ENCODE results near the gene SYNGR1.

SYNGR1 gene

DNA sequence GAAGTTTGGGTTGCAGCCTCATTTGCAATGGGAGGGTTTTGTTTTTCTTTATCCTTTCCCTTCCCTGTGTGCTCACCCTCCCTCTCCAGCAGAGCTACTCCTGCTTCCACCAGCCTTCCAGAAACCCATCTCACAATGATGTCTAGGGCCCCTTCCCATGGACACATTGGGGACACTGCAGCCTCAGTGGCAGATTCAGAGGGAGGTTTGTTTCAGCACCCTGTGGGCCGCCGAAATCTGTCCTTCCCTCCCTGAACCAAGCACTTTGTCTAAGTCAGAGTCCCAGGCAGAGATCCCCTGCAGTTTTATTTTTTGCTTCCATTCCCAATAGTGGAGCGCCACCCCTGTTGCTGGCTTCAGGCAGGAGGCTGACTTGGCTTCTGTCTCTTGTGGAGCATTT lies 8.6 kb upstream of the SYNGR1 start:
- TF ChIP-seq Cebpa-rat (IDR thresholded peaks at IDR 0.05) = no peak

DNA sequence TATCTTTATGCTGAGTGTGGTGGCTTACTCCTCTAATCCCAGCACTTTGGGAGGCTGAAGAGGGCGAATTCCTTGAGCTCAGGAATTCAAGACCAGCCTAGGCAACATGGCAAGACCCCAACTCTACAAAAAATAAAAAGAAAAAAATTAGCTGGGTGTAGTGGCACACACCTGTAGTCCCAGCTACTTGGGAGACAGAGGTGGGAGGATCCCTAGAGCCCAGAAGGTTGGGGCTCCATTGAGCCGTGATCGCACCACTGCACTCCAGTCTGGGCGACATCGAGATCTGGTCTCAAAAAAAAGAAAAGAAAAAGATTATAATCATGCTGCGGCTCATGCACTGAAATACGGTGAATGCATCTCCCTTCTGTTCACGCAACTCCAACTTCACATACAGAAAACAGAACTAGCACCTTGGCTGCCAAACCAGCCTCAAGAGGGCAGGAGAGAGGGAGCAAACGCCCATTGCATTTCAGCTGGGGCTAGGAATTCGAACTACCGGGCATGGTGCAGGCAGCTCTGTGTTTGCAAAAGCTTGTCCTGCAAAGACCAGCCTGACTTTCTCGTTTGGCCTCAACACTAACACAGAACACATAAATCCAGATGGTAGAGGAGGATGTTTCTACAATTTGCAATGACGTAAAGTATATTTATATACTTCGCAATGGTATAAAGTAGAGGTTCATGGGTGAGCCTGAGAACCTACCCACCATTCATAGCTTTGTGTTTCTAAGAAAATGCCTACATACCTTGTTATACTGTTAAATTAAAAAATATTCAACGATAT lies 6.3 kb upstream of the SYNGR1 start:
- Histone ChIP-seq H3K4me2 (peak overlapping the region in 3 of 11 experiments; percentile 18 to 25 (median 22); a peak in 1 of 22 replicates), H3K4me1 (peaks cover 0 to 25% (median 20%) of the 10 kb centered on the region in 10 experiments; a peak in 17 of 20 replicates), H3K9me3 (replicated peaks in 1 of 11) (no peaks in the 10 kb centered on the region), H3K27ac (no peak overlapping the region), H3K27me3 (no peaks in the 10 kb centered on the region), H4K20me1 (no peaks in the 10 kb centered on the region), H3K36me3 (no peaks in the 10 kb centered on the region), H3K9ac (no peak overlapping the region), H3K4me3 (no peak overlapping the region)
- no peak for TF ChIP-seq Cebpa-rat (IDR thresholded peaks at IDR 0.05)

More for the DNA sequence above, 8.6 kb upstream of the SYNGR1 start:
- H3K9ac ChIP-seq = no peak overlapping the region
- H3K4me2 ChIP-seq = no peak overlapping the region
- no peaks in the 10 kb centered on the region for H4K20me1 ChIP-seq
- no peaks in the 10 kb centered on the region for H3K9me3 ChIP-seq (replicated peaks in 1 of 11)
- peaks cover 0 to 11% (median 5%) of the 10 kb centered on the region in 10 experiments; a peak in 9 of 20 replicates for H3K4me1 ChIP-seq
- no peaks in the 10 kb centered on the region for H3K36me3 ChIP-seq
- no peak overlapping the region for H3K27ac ChIP-seq
- H3K27me3 ChIP-seq = no peaks in the 10 kb centered on the region
- no peak overlapping the region for H3K4me3 ChIP-seq

DNA sequence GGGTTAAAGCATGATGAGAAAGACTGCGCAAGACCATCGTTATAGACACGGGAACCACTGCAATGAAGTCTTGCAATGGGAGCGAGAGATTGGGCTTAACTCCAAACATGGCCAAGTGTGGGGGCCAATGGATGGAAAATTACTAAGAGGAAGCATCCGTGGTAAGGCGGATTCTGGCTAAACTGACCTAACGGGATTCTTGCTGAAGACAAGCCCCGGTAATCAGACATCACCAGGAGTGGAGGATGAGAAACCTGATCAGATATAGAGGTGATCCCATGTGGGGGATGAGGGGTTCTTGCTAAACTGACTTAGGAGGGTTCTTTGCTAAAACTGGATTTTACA lies 5.8 kb upstream of the SYNGR1 start:
- TF ChIP-seq Cebpa-rat (IDR thresholded peaks at IDR 0.05) = no peak
- peaks cover 5 to 31% (median 26%) of the 10 kb centered on the region in 10 experiments for H3K4me1 ChIP-seq
- H3K27ac ChIP-seq = no peak overlapping the region
- H3K9ac ChIP-seq = no peak overlapping the region
- no peaks in the 10 kb centered on the region for H3K36me3 ChIP-seq
- H3K9me3 ChIP-seq (replicated peaks in 1 of 11) = no peaks in the 10 kb centered on the region
- H3K4me3 ChIP-seq = no peak overlapping the region
- H3K4me2 ChIP-seq = peak overlapping the region in 1 of 11 experiments; percentile 18; a peak in 1 of 22 replicates
- no peaks in the 10 kb centered on the region for H3K27me3 ChIP-seq
- no peaks in the 10 kb centered on the region for H4K20me1 ChIP-seq

- Histone ChIP-seq H4K20me1 (no peaks in the 10 kb centered on the region), H3K4me2 (no peak overlapping the region), H3K9ac (no peak overlapping the region), H3K4me1 (peaks cover 9 to 34% (median 30%) of the 10 kb centered on the region in 10 experiments), H3K27me3 (no peaks in the 10 kb centered on the region), H3K4me3 (no peak overlapping the region), H3K27ac (no peak overlapping the region), H3K9me3 (replicated peaks in 1 of 11) (no peaks in the 10 kb centered on the region), H3K36me3 (no peaks in the 10 kb centered on the region)
- peak in 2 of 11 experiments; percentile 13 to 56; a peak in 1 of 22 replicates for TF ChIP-seq Cebpa-rat (IDR thresholded peaks at IDR 0.05)
Measured at GRCh38 chr22:39345231-39345630, 4.6 kb upstream of the SYNGR1 start.

- Histone ChIP-seq H4K20me1 (peaks cover 0 to 35% (median 29%) of the 10 kb centered on the region in 11 experiments; a peak in 17 of 22 replicates), H3K4me2 (peak overlapping the region; percentile 91 to 100 (median 96)), H3K36me3 (no peaks in the 10 kb centered on the region), H3K9ac (peak overlapping the region; percentile 83 to 97 (median 93)), H3K27ac (peak overlapping the region; percentile 20 to 95 (median 91); a peak in 21 of 22 replicates), H3K4me1 (peaks cover 40 to 64% (median 60%) of the 10 kb centered on the region in 10 experiments), H3K9me3 (replicated peaks in 1 of 11) (no peaks in the 10 kb centered on the region), H3K4me3 (peak overlapping the region; percentile 70 to 94 (median 84)), H3K27me3 (no peaks in the 10 kb centered on the region)
- TF ChIP-seq Cebpa-rat (IDR thresholded peaks at IDR 0.05) = peak in 10 of 11 experiments; percentile 58 to 97 (median 92); a peak in 18 of 22 replicates
Measured at GRCh38 chr22:39348909-39349505, 784 bp upstream of the SYNGR1 start.

DNA sequence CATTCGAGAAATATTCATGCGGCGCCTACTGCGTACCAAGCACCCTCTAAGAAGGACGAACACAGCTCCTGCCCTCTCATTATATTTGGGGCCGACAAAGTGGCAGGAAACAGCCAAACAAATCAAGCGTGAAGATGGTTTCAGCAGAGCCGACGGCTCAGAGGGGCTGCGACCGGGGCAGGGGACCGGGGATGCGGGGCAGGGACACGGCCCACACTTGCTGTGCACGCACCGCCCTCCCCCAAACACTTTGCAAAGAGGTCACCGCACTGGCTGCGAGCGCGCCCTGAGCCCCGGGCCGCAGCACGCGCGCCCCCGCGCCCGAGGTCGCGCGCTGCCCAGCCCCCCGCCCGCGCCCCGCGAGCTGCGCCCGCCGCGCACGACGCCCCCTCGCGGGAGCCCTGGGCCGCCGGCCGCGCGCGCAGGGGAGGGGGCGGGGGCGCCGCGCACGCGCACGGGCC lies 255 bp upstream of the SYNGR1 start:
- H3K36me3 ChIP-seq = peaks cover 0 to 3% (median 0%) of the 10 kb centered on the region in 11 experiments; a peak in 1 of 22 replicates
- H3K4me3 ChIP-seq = peak overlapping the region; percentile 70 to 94 (median 84)
- no peaks in the 10 kb centered on the region for H3K27me3 ChIP-seq
- H3K9ac ChIP-seq = peak overlapping the region; percentile 83 to 97 (median 93)
- H3K4me2 ChIP-seq = peak overlapping the region; percentile 91 to 100 (median 96)
- H3K9me3 ChIP-seq (replicated peaks in 1 of 11) = no peaks in the 10 kb centered on the region
- peaks cover 40 to 67% (median 65%) of the 10 kb centered on the region in 10 experiments for H3K4me1 ChIP-seq
- no peak for TF ChIP-seq Cebpa-rat (IDR thresholded peaks at IDR 0.05)
- H3K27ac ChIP-seq = peak overlapping the region; percentile 20 to 95 (median 91); a peak in 21 of 22 replicates
- H4K20me1 ChIP-seq = peaks cover 0 to 40% (median 29%) of the 10 kb centered on the region in 11 experiments; a peak in 17 of 22 replicates

GRCh38 chr22:39350757-39351688 lies 1.2 kb downstream of the SYNGR1 start:
- Histone ChIP-seq H3K4me1 (peaks cover 44 to 82% (median 80%) of the 10 kb centered on the region in 10 experiments), H3K36me3 (peaks cover 0 to 6% (median 0%) of the 10 kb centered on the region in 11 experiments; a peak in 2 of 22 replicates), H3K9me3 (replicated peaks in 1 of 11) (no peaks in the 10 kb centered on the region), H3K27me3 (no peaks in the 10 kb centered on the region), H3K9ac (peak overlapping the region; percentile 83 to 97 (median 93)), H3K4me2 (peak overlapping the region; percentile 91 to 100 (median 96)), H3K4me3 (peak overlapping the region; percentile 70 to 94 (median 84)), H3K27ac (peak overlapping the region in 10 of 11 experiments; percentile 67 to 95 (median 92); a peak in 20 of 22 replicates), H4K20me1 (peaks cover 0 to 55% (median 41%) of the 10 kb centered on the region in 11 experiments; a peak in 17 of 22 replicates)
- no peak for TF ChIP-seq Cebpa-rat (IDR thresholded peaks at IDR 0.05)

DNA sequence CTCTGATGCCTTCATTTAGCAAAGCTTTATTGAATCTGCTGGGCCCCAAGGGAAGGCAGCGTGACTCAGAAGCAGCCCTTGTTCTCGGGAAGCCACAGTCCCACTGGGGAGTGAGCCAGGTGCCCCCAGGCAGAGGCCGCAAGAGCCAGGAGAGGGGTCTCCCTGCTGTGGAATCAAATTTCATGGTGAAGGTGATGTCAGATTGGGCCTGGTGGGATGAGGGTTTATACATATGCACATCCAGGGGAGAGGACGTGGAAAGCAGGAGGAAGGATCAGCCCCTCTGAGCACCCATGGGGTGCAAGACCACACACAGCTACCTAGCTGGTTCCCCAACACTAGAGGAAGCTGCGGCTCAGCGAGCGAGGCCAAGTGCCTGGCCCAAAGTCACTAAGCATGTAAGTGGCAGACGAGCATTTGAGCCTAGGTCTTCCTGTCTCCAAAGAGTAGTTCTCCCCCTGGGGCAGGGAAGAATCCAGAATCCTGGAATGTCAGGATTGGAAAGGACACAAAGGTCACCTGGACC lies 2.0 kb downstream of the SYNGR1 start:
- Histone ChIP-seq H3K27ac (peak overlapping the region in 9 of 11 experiments; percentile 78 to 95 (median 92); a peak in 18 of 22 replicates), H3K9me3 (replicated peaks in 1 of 11) (no peaks in the 10 kb centered on the region), H3K27me3 (no peaks in the 10 kb centered on the region), H3K4me3 (peak overlapping the region in 9 of 10 experiments; percentile 79 to 94 (median 86); a peak in 16 of 20 replicates), H3K4me1 (peaks cover 49 to 89% (median 87%) of the 10 kb centered on the region in 10 experiments), H3K9ac (peak overlapping the region in 10 of 11 experiments; percentile 83 to 97 (median 93); a peak in 20 of 22 replicates), H3K36me3 (peaks cover 0 to 14% (median 0%) of the 10 kb centered on the region in 11 experiments; a peak in 3 of 22 replicates), H4K20me1 (peaks cover 0 to 63% (median 47%) of the 10 kb centered on the region in 11 experiments; a peak in 18 of 22 replicates), H3K4me2 (peak overlapping the region; percentile 91 to 100 (median 96))
- TF ChIP-seq Cebpa-rat (IDR thresholded peaks at IDR 0.05) = 0 out of 22 replicates have a peak, but pooled peaks of 1 of the 11 experiments have one; percentile 35

Measured in BLaER1 treated with 17β-estradiol and CSF1 and Interleukin-3, amounts not matched to agents 10 nM and 100 nM (cell line).